Measurements from ENCODE around the gene BEAN1.

BEAN1 gene

DNA sequence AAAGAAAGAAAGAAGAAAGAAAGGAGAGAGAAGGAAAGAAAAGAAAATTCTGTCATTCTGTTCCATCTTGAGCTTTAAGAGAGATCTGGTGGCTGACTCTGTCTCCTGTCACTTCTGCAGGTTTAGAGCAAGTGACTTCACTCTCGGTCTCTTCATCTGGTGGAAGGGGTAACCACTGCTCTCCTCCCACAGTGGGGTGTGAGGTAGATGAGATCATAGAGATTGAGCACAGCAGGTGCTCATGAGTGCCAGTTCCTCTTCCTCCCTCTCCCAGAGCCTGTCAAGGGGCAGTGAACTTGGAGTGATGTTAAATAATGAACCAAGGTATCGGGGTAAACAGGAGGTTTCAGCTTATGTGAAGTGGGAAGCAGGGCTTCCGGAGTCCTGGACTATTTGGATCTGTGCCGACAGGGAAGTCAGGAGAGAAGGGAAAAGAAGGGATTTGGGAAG is 47.7 kb downstream of the BEAN1 start (continued):
- 0 out of 2 replicates have a peak, but pooled peaks have one; percentile 45 for TF ChIP-seq ZNF10 (tag by site-specific recombination; IDR thresholded peaks at IDR 0.05)
- TF ChIP-seq GLIS1 (tag by site-specific recombination; IDR thresholded peaks at IDR 0.05): peak; percentile 50
- TF ChIP-seq ZNF629 (tag by site-specific recombination; IDR thresholded peaks at IDR 0.05): peak; percentile 79
- peak; percentile 49; the same call in 1 of the 2 replicates for TF ChIP-seq ZBTB21 (tag by site-specific recombination; IDR thresholded peaks at IDR 0.05)
- TF ChIP-seq, protein P1, sequence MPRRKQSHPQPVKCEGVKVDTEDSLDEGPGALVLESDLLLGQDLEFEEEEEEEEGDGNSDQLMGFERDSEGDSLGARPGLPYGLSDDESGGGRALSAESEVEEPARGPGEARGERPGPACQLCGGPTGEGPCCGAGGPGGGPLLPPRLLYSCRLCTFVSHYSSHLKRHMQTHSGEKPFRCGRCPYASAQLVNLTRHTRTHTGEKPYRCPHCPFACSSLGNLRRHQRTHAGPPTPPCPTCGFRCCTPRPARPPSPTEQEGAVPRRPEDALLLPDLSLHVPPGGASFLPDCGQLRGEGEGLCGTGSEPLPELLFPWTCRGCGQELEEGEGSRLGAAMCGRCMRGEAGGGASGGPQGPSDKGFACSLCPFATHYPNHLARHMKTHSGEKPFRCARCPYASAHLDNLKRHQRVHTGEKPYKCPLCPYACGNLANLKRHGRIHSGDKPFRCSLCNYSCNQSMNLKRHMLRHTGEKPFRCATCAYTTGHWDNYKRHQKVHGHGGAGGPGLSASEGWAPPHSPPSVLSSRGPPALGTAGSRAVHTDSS (tag by site-specific recombination; IDR thresholded peaks at IDR 0.05): peak; percentile 61
- TF ChIP-seq ZBTB17 (tag by site-specific recombination; IDR thresholded peaks at IDR 0.05): peak; percentile 61
- TF ChIP-seq ZEB2 (tag by site-specific recombination; IDR thresholded peaks at IDR 0.05): 0 out of 2 replicates have a peak, but pooled peaks have one; percentile 23
- TF ChIP-seq ZFHX2 (tag by site-specific recombination; conservative IDR thresholded peaks at IDR 0.05): peak; percentile 47; the same call in 1 of the 2 replicates
- TF ChIP-seq, protein P2, sequence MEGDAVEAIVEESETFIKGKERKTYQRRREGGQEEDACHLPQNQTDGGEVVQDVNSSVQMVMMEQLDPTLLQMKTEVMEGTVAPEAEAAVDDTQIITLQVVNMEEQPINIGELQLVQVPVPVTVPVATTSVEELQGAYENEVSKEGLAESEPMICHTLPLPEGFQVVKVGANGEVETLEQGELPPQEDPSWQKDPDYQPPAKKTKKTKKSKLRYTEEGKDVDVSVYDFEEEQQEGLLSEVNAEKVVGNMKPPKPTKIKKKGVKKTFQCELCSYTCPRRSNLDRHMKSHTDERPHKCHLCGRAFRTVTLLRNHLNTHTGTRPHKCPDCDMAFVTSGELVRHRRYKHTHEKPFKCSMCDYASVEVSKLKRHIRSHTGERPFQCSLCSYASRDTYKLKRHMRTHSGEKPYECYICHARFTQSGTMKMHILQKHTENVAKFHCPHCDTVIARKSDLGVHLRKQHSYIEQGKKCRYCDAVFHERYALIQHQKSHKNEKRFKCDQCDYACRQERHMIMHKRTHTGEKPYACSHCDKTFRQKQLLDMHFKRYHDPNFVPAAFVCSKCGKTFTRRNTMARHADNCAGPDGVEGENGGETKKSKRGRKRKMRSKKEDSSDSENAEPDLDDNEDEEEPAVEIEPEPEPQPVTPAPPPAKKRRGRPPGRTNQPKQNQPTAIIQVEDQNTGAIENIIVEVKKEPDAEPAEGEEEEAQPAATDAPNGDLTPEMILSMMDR (tag by site-specific recombination; IDR thresholded peaks at IDR 0.05): no peak
- no peak for TF ChIP-seq ZFP41 (tag by site-specific recombination; IDR thresholded peaks at IDR 0.05; ENCODE audit: borderline replicate concordance)
- peak; percentile 68 for TF ChIP-seq PATZ1 (tag by site-specific recombination; IDR thresholded peaks at IDR 0.05)
- peak; percentile 40; the same call in 1 of the 2 replicates for TF ChIP-seq WT1 (tag by site-specific recombination; IDR thresholded peaks at IDR 0.05)
- TF ChIP-seq ZIC2 (tag by site-specific recombination; IDR thresholded peaks at IDR 0.05): peak; percentile 74
- peak; percentile 58; the same call in 1 of the 2 replicates for TF ChIP-seq KLF17 (tag by site-specific recombination; IDR thresholded peaks at IDR 0.05)

GRCh38 chr16:66475232-66475631 is 48.1 kb downstream of the BEAN1 start:
- Histone ChIP-seq H3K36me3 (ENCODE audit: control insufficient read depth in 2 of 2, insufficient read depth in 1 of 2, low read length in 2 of 2) (no peaks in the 10 kb centered on the region), H3K4me1 (ENCODE audit: control insufficient read depth, insufficient read depth, low read length) (peaks cover 6% of the 10 kb centered on the region), H3K9me3 (ENCODE audit: control insufficient read depth, insufficient read depth, low read depth, low read length) (no peaks in the 10 kb centered on the region), H3K27ac (ENCODE audit: extremely low read depth, low read depth, low read length) (no peak overlapping the region), H3K4me3 (ENCODE audit: low read depth, low read length) (no peak overlapping the region)
- TF ChIP-seq ZNF354C (tag by site-specific recombination; IDR thresholded peaks at IDR 0.05; ENCODE audit: borderline replicate concordance, low read depth): no peak
- TF ChIP-seq ZNF121 (tag by site-specific recombination; IDR thresholded peaks at IDR 0.05): no peak
- TF ChIP-seq ZNF202 (tag by site-specific recombination; IDR thresholded peaks at IDR 0.05; ENCODE audit: borderline replicate concordance): no peak
- no peak for TF ChIP-seq ZBTB26 (tag by site-specific recombination; optimal IDR thresholded peaks at IDR 0.05)
- TF ChIP-seq ZNF837 (tag by site-specific recombination; IDR thresholded peaks at IDR 0.05): no peak
- no peak for TF ChIP-seq ZNF670 (tag by site-specific recombination; IDR thresholded peaks at IDR 0.05; ENCODE audit: low read depth)
- no peak for TF ChIP-seq ZBTB8A (tag by site-specific recombination; IDR thresholded peaks at IDR 0.05)
- no peak for TF ChIP-seq ZNF221 (tag by site-specific recombination; IDR thresholded peaks at IDR 0.05; ENCODE audit: borderline replicate concordance)
- TF ChIP-seq, protein P1 (tag by site-specific recombination; IDR thresholded peaks at IDR 0.05): no peak
- TF ChIP-seq, protein P3, sequence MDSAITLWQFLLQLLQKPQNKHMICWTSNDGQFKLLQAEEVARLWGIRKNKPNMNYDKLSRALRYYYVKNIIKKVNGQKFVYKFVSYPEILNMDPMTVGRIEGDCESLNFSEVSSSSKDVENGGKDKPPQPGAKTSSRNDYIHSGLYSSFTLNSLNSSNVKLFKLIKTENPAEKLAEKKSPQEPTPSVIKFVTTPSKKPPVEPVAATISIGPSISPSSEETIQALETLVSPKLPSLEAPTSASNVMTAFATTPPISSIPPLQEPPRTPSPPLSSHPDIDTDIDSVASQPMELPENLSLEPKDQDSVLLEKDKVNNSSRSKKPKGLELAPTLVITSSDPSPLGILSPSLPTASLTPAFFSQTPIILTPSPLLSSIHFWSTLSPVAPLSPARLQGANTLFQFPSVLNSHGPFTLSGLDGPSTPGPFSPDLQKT (IDR thresholded peaks at IDR 0.05; ENCODE audit: borderline replicate concordance, low read depth, low read length): no peak
- TF ChIP-seq, protein P4, sequence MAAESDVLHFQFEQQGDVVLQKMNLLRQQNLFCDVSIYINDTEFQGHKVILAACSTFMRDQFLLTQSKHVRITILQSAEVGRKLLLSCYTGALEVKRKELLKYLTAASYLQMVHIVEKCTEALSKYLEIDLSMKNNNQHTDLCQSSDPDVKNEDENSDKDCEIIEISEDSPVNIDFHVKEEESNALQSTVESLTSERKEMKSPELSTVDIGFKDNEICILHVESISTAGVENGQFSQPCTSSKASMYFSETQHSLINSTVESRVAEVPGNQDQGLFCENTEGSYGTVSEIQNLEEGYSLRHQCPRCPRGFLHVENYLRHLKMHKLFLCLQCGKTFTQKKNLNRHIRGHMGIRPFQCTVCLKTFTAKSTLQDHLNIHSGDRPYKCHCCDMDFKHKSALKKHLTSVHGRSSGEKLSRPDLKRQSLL (tag by site-specific recombination; IDR thresholded peaks at IDR 0.05): no peak
- ChIA-PET POLR2A (interaction anchor here (0.6 to 1.0 kb wide), 3 partner anchors 14 to 121 kb away, joined by 3 to 7 read pairs (median 3); no protein-coding TSS in a partner anchor), CTCF (interaction anchor here (0.7 to 5.0 kb wide), 5 partner anchors 41 to 197 kb away, joined by 3 to 31 read pairs (median 4); no protein-coding TSS in a partner anchor)

All from HEK293 (cell line).